HepG2 (cell line): ENCODE data around the gene NCOA3. TPM values are rescaled to one million over a fixed set of nuclear protein-coding genes. Genes with fewer than 3 reads are reported as not detected.

Experiments
- BORCS8-MEF2B ChIP-seq: sonication (generic); formaldehyde crosslinking; IDR thresholded peaks from 2 replicates; pipeline ENCODE4 v1.8.0; 2022; ENCODE audit warnings: mild to moderate bottlenecking, missing genetic modification reagents
- ETV6 ChIP-seq: sonication (generic); formaldehyde crosslinking; conservative IDR thresholded peaks from 2 replicates; pipeline ENCODE4 v1.4.0; 2020; ENCODE audit warnings: missing genetic modification reagents
- GABPB1 ChIP-seq: IDR thresholded peaks from 2 replicates; pipeline ENCODE4 v1.6.1; 2016; ENCODE audit warnings: mild to moderate bottlenecking, missing genetic modification reagents, moderate library complexity, missing compliant biosample characterization
- HHEX ChIP-seq: IDR thresholded peaks from 2 replicates; pipeline ENCODE4 v1.6.1; 2016; ENCODE audit warnings: control low read depth
- IRF9 ChIP-seq: sonication (generic); formaldehyde crosslinking; IDR thresholded peaks from 2 replicates; pipeline ENCODE4 v1.8.0; 2022; ENCODE audit warnings: missing genetic modification reagents, mild to moderate bottlenecking, borderline replicate concordance
- RERE ChIP-seq: IDR thresholded peaks from 2 replicates; pipeline ENCODE4 v1.6.1; 2016; ENCODE audit warnings: low read depth, missing genetic modification reagents, missing compliant biosample characterization
- SALL2 ChIP-seq: sonication (generic); formaldehyde crosslinking; IDR thresholded peaks from 2 replicates; pipeline ENCODE4 v1.8.1; 2023; ENCODE audit warnings: mild to moderate bottlenecking, missing genetic modification reagents, inconsistent platforms
- SIN3A ChIP-seq: IDR thresholded peaks from 2 replicates; pipeline ENCODE4 v1.6.1; 2011; ENCODE audit warnings: low read depth, mild to moderate bottlenecking, control low read depth, low read length, borderline replicate concordance
- TEF ChIP-seq: sonication (generic); formaldehyde crosslinking; IDR thresholded peaks from 2 replicates; pipeline ENCODE4 v1.5.0; 2020; ENCODE audit warnings: missing genetic modification reagents
- THAP8 ChIP-seq: sonication (generic); formaldehyde crosslinking; IDR thresholded peaks from 2 replicates; pipeline ENCODE4 v1.5.1; 2020; ENCODE audit warnings: missing genetic modification reagents, mild to moderate bottlenecking, borderline replicate concordance
- ZFP91 ChIP-seq: sonication (generic); formaldehyde crosslinking; IDR thresholded peaks from 2 replicates; pipeline ENCODE4 v1.9.0; 2022; ENCODE audit warnings: missing genetic modification reagents, mild to moderate bottlenecking, borderline replicate concordance
- ZMYM3 ChIP-seq: sonication (generic); formaldehyde crosslinking; IDR thresholded peaks from 2 replicates; pipeline ENCODE4 v1.5.1; 2020; ENCODE audit warnings: mild to moderate bottlenecking, missing genetic modification reagents
- ZNF713 ChIP-seq: sonication (generic); formaldehyde crosslinking; IDR thresholded peaks from 2 replicates; pipeline ENCODE4 v1.4.0; 2020; ENCODE audit warnings: mild to moderate bottlenecking, missing genetic modification reagents
- polyA plus RNA-seq, 8 experiments: library from polyadenylated mRNA; depleted of rRNA in 3 of 8; stranded (reverse) in 7 of 8; unstranded in 1 of 8; fragments of >200 nt; fragmentation: Illumina TruSeq in 4 of 8; extraction: Trizol in 4 of 8; gene quantifications; 2 replicates each; pipeline versions ENCODE4 v1.2.1 to v1.2.3, GENCODE V29; 2011 to 2016; ENCODE audit warnings: low read depth in 4 of 8, missing spikeins in 1 of 8, mixed read lengths in 1 of 8; ENCODE audit not compliant: insufficient read depth in 1 of 8
- total RNA-seq, 5 experiments: library from RNA; depleted of rRNA; stranded (reverse); fragments of >200 nt; fragmentation: Illumina TruSeq; extraction: Trizol; gene quantifications; 2 replicates each; pipeline ENCODE4 v1.2.3, GENCODE V29; 2016; ENCODE audit warnings: low read depth in 1 of 5
- TF ChIP-seq, protein P1 (sequence below): sonication (generic); formaldehyde crosslinking; IDR thresholded peaks from 2 replicates; pipeline ENCODE4 v1.5.0; 2020; ENCODE audit warnings: mild to moderate bottlenecking, low read depth, missing genetic modification reagents, borderline replicate concordance
- TF ChIP-seq, protein P2 (sequence below): sonication (generic); formaldehyde crosslinking; conservative IDR thresholded peaks from 2 replicates; pipeline ENCODE4 v1.4.0; 2020; ENCODE audit warnings: missing genetic modification reagents

NCOA3 gene
- total and polyA plus RNA-seq, 2 of the 13 experiments (the other 11 are each of a cell fraction or from before 2014, with no cell fraction given), result 35.0 to 56.8 TPM

DNA sequence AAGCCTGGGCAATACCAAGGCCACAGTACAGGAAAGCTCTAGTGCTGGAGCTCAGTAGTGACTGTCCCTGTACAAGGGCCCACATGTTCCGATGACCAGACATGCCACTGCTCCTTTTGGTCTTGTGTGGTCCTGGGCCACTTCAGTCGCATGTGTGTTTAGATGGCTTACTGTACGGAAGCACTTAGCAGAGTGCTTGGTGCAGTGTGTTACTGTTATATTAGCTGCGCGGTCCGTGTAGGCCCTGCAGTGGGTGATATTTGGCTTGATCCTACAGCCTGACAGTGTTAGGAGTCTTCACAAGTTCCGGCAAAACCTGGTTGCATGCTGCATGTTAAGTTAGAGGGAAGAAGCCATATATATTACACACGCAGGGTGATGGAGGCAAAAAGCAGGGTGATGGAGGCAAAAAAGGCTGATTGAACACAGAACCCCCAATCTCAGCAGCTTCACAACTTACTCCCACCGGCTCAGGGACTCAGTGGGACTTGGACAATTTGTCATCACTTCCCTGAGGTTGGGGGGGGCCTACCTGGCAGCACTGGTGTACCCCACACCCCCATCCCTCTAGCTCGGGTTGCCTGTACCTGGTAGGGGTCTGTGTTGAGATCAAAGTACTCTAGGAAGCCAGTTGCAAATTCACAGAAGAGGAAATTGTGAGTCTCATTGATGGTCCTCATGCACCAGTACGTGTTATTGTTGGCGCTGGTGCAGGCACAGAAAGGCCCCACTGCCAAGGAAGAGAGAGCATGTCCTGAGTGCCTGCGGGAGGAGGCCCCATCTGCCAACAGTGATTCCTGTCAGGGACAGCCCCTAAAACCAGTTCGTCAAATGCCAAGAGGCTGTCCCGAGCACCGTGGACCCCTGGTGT lies 161.0 kb downstream of the NCOA3 start (continued):
- TF ChIP-seq IRF9 (CRISPR knock-in tag) (no peak), HHEX (no peak), TEF (CRISPR knock-in tag) (no peak), SIN3A (no peak), BORCS8-MEF2B (CRISPR knock-in tag) (no peak), SALL2 (CRISPR knock-in tag) (no peak), ETV6 (CRISPR knock-in tag) (no peak), RERE (no peak), ZNF713 (CRISPR knock-in tag) (no peak), ZMYM3 (CRISPR knock-in tag) (no peak), GABPB1 (CRISPR knock-in tag) (no peak), ZFP91 (CRISPR knock-in tag) (no peak), THAP8 (CRISPR knock-in tag) (no peak)
- TF ChIP-seq, protein P1, sequence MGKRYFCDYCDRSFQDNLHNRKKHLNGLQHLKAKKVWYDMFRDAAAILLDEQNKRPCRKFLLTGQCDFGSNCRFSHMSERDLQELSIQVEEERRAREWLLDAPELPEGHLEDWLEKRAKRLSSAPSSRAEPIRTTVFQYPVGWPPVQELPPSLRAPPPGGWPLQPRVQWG (CRISPR knock-in tag), result no peak
- TF ChIP-seq, protein P2, sequence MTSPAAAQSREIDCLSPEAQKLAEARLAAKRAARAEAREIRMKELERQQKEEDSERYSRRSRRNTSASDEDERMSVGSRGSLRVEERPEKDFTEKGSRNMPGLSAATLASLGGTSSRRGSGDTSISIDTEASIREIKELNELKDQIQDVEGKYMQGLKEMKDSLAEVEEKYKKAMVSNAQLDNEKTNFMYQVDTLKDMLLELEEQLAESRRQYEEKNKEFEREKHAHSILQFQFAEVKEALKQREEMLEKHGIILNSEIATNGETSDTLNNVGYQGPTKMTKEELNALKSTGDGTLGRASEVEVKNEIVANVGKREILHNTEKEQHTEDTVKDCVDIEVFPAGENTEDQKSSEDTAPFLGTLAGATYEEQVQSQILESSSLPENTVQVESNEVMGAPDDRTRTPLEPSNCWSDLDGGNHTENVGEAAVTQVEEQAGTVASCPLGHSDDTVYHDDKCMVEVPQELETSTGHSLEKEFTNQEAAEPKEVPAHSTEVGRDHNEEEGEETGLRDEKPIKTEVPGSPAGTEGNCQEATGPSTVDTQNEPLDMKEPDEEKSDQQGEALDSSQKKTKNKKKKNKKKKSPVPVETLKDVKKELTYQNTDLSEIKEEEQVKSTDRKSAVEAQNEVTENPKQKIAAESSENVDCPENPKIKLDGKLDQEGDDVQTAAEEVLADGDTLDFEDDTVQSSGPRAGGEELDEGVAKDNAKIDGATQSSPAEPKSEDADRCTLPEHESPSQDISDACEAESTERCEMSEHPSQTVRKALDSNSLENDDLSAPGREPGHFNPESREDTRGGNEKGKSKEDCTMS (CRISPR knock-in tag), result no peak
